Sigmoid colon (tissue), 7 donors: ENCODE measurements around the gene SMG7. TPM values are rescaled to one million over a fixed set of nuclear protein-coding genes. Genes with fewer than 3 reads are reported as not detected.

ENCODE experiments used
- DNase-seq: peaks from one replicate; pipeline ENCODE4 v3.0.0-alpha.2; 2019
- H3K27ac ChIP-seq, 4 donors: fragments of 200-600 bp; sonication (generic); one replicate each; pipeline ENCODE4 v1.5.1; 2016 to 2019; ENCODE audit warnings: mild to moderate bottlenecking in 1 of 4
- H3K27me3 ChIP-seq, 3 donors: fragments of 200-600 bp; sonication (generic); one replicate each; pipeline ENCODE4 v1.5.1; 2019; ENCODE audit warnings: mild to moderate bottlenecking in 1 of 3
- H3K36me3 ChIP-seq, 4 donors: fragments of 200-600 bp; sonication (generic); one replicate each; pipeline ENCODE4 v1.5.1; 2016 to 2019
- H3K4me1 ChIP-seq, 4 donors: fragments of 200-600 bp; sonication (generic); one replicate each; pipeline ENCODE4 v1.5.1; 2017 to 2019
- H3K4me3 ChIP-seq, 4 donors: fragments of 200-600 bp; sonication (generic); one replicate each; pipeline ENCODE4 v1.5.1; 2017 to 2019; ENCODE audit warnings: mild to moderate bottlenecking in 2 of 4, moderate library complexity in 1 of 4
- H3K9me3 ChIP-seq, 4 donors: fragments of 200-600 bp in 3 of 4; sonication (generic) in 3 of 4; one replicate each; pipeline versions ENCODE4 v1.5.1 to v1.6.1; 2013 to 2019
- EP300 ChIP-seq, 4 donors: sonication (generic); formaldehyde crosslinking; IDR thresholded peaks; one replicate each; pipeline ENCODE4 v1.6.1; 2017; ENCODE audit warnings: antibody characterized with exemption in 4 of 4
- POLR2A ChIP-seq, 2 donors: fragments of 450-650 bp; IDR thresholded peaks; one replicate each; pipeline ENCODE4 v1.6.1; 2016; ENCODE audit warnings: antibody characterized with exemption in 2 of 2, mild to moderate bottlenecking in 2 of 2, moderate library complexity in 2 of 2
- POLR2AphosphoS5 ChIP-seq, 4 donors: sonication (generic); formaldehyde crosslinking; IDR thresholded peaks; one replicate each; pipeline ENCODE4 v1.6.1; 2017; ENCODE audit warnings: antibody characterized with exemption in 4 of 4
- WGBS, 2 donors: extraction: QIAGEN DNeasy Blood & Tissue Kit; methylation state at CpG; one replicate each; pipeline ENCODE4 v1.1.7; 2013; 5-methylcytosine and 5-hydroxymethylcytosine counted together
- intact Hi-C: fragments of 100-400 bp; cut with DNase I; formaldehyde crosslinking; loops from one replicate; pipeline ENCODE4 v1.15.1; 2023
- polyA plus RNA-seq, 3 donors: library from polyadenylated mRNA; stranded (reverse); fragments of 200-250 nt; gene quantifications; one replicate each; pipeline ENCODE4 v1.2.3, GENCODE V29; 2013
- total RNA-seq, 4 donors: library from RNA; depleted of rRNA; stranded (reverse); fragments of >200 nt; gene quantifications; one replicate each; pipeline ENCODE4 v1.1.0, GENCODE V29; 2016
- TF ChIP-seq, protein P1 (sequence below), 4 experiments: fragments of 450-650 bp in 3 of 4; fragments of 200-600 bp in 1 of 4; IDR thresholded peaks; one replicate each; pipeline ENCODE4 v1.5.1; 2016 to 2019; ENCODE audit warnings: antibody characterized with exemption in 4 of 4, mild to moderate bottlenecking in 3 of 4, moderate library complexity in 2 of 4
- donor health status: healthy with polysubstance abuse.
- donor health status: Bipolar disorder and iron deficiency.
- donor health status: healthy.

SMG7 gene
- total and polyA plus RNA-seq, 7 donors = 16.8 to 46.5 (median 31.9) TPM

DNA sequence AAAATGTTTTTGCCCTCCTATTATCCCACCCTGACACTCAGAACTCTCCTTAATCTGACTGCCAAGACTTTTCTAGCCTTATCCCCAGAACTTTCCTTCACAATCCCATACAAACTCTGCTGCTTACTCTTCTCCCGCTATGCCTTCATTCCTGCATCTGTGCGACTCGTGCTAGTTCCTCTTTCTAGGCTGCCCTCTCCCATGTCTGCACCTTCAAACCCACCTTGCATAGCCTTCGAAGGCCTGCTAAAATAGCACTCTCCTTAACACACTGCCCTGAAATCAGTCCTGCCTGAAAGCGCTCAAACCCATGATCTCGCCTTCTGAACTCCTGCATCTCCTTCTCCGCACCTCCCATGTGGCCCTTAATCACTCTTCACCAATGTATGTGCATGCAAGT is 120.4 kb downstream of the SMG7 start:
- intact Hi-C loops = no loop called here
- TF ChIP-seq, protein P1, sequence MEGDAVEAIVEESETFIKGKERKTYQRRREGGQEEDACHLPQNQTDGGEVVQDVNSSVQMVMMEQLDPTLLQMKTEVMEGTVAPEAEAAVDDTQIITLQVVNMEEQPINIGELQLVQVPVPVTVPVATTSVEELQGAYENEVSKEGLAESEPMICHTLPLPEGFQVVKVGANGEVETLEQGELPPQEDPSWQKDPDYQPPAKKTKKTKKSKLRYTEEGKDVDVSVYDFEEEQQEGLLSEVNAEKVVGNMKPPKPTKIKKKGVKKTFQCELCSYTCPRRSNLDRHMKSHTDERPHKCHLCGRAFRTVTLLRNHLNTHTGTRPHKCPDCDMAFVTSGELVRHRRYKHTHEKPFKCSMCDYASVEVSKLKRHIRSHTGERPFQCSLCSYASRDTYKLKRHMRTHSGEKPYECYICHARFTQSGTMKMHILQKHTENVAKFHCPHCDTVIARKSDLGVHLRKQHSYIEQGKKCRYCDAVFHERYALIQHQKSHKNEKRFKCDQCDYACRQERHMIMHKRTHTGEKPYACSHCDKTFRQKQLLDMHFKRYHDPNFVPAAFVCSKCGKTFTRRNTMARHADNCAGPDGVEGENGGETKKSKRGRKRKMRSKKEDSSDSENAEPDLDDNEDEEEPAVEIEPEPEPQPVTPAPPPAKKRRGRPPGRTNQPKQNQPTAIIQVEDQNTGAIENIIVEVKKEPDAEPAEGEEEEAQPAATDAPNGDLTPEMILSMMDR (IDR thresholded peaks at IDR 0.05) = no peak
- TF ChIP-seq POLR2AphosphoS5 (IDR thresholded peaks at IDR 0.05) (no peak), POLR2A (IDR thresholded peaks at IDR 0.05) (no peak), EP300 (IDR thresholded peaks at IDR 0.05) (no peak)
- peak overlapping the region in 1 of 4 donors; percentile 3 for H3K27ac ChIP-seq

DNA sequence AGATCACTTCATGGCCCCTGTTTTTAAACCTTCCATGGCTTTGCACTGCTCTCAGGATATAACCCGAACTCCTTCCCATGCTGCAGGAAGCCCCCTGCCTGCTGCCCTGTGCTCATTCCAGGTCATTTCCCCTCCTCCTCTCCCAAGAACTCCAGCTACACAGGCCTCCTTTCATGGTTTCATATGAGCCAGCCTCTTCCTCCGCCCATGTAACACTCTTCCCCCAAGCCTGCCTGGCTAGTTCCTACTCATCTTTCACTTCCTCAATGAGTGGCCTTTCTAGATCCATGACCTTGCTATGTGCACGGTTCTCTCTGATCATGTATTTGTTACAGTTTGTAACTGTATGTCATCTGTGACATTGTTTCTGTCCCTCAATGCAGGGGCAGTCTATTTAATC is 121.1 kb downstream of the SMG7 start:
- no peaks in the 10 kb centered on the region for H3K36me3 ChIP-seq
- peaks cover 0 to 16% (median 12%) of the 10 kb centered on the region in 4 donors for H3K4me1 ChIP-seq
- WGBS, 2 donors = 55 to 79% methylated on average over 3 of the region's 3 CpGs
- H3K9me3 ChIP-seq = no peaks in the 10 kb centered on the region
- no peak for TF ChIP-seq POLR2A (IDR thresholded peaks at IDR 0.05)
- TF ChIP-seq EP300 (IDR thresholded peaks at IDR 0.05) = no peak
- TF ChIP-seq, protein P1 (IDR thresholded peaks at IDR 0.05) = no peak
- no peak for TF ChIP-seq POLR2AphosphoS5 (IDR thresholded peaks at IDR 0.05)
- H3K4me3 ChIP-seq = no peak overlapping the region
- H3K27me3 ChIP-seq = no peaks in the 10 kb centered on the region
- H3K27ac ChIP-seq = peak overlapping the region in 2 of 4 donors; percentile 3 to 5
- intact Hi-C loops = no loop called here
- DNase-seq = no peak

More for the DNA sequence above, 120.4 kb downstream of the SMG7 start:
- WGBS, 2 donors = 83 to 94% methylated on average over 7 of the region's 7 CpGs
- Histone ChIP-seq H3K4me3 (no peak overlapping the region), H3K4me1 (peaks cover 0 to 10% (median 7%) of the 10 kb centered on the region in 4 donors), H3K36me3 (no peaks in the 10 kb centered on the region), H3K27me3 (no peaks in the 10 kb centered on the region), H3K9me3 (no peaks in the 10 kb centered on the region)
- DNase-seq = no peak

DNA sequence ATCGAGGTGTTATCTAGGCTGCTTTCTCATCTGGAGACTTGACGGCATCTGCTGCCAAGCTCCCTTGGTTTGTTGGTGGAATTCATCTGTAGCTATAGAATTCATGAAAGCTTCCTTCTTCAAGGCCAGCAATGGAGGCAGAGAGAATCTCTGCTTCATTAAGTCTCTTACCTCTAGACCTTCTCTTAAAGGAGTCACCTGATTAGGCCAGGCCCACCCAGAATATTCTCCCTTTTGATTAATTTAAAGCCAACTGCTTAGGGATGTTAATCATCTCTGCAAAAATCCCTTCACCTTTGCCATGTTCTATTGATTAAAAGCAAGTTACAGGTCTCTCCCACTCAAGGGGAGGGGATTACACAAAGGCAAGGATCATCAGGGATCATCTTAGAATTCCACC is 123.2 kb downstream of the SMG7 start:
- no peak for DNase-seq
- H3K27ac ChIP-seq = no peak overlapping the region
- peaks cover 0 to 37% (median 28%) of the 10 kb centered on the region in 4 donors for H3K4me1 ChIP-seq
- WGBS, 2 donors = 96 to 98% methylated on average over 2 of the region's 2 CpGs
- no peak overlapping the region for H3K4me3 ChIP-seq
- TF ChIP-seq EP300 (IDR thresholded peaks at IDR 0.05) (no peak), POLR2A (IDR thresholded peaks at IDR 0.05) (no peak), POLR2AphosphoS5 (IDR thresholded peaks at IDR 0.05) (no peak)
- TF ChIP-seq, protein P1 (IDR thresholded peaks at IDR 0.05) = no peak
- intact Hi-C loops = no loop called here
- no peaks in the 10 kb centered on the region for H3K27me3 ChIP-seq
- no peaks in the 10 kb centered on the region for H3K9me3 ChIP-seq
- no peaks in the 10 kb centered on the region for H3K36me3 ChIP-seq

DNA sequence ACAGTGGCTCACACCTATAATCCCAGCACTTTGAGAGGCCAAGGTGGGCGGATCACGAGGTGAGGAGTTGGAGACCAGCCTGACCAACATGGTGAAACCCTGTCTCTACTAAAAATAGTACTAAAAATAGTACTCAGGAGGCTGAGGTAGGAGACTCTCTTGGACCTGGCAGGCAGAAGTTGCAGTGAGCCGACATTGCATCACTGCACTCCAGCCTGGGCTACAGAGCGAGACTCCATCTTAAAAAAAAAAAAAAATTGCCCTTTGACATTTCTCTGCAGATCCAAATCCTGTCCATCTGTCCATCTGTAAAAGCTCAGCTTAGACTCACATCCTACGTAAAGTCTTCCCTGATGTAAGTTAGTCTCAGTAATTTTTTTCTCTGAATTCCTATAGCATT is 124.2 kb downstream of the SMG7 start:
- peaks cover 0 to 39% (median 30%) of the 10 kb centered on the region in 4 donors for H3K4me1 ChIP-seq
- WGBS, 2 donors = 94% methylated on average over 5 of the region's 5 CpGs
- H3K9me3 ChIP-seq = no peaks in the 10 kb centered on the region
- H3K27ac ChIP-seq = peak overlapping the region in 1 of 4 donors; percentile 76
- TF ChIP-seq POLR2AphosphoS5 (IDR thresholded peaks at IDR 0.05) = no peak
- TF ChIP-seq POLR2A (IDR thresholded peaks at IDR 0.05) = no peak
- TF ChIP-seq, protein P1 (IDR thresholded peaks at IDR 0.05) = no peak
- no peak for TF ChIP-seq EP300 (IDR thresholded peaks at IDR 0.05)
- intact Hi-C loops = no loop called here
- no peaks in the 10 kb centered on the region for H3K36me3 ChIP-seq
- H3K4me3 ChIP-seq = no peak overlapping the region
- DNase-seq = no peak
- H3K27me3 ChIP-seq = no peaks in the 10 kb centered on the region
